Activated CD8-positive, alpha-beta memory T cell treated with anti-CD3 and anti-CD28 coated beads, Interleukin-2, amount 50 U/mL, for 24 hours (primary cell): Measurements from ENCODE around the gene KCNK16.

ENCODE experiments used
- DNase-seq: peaks from one replicate; pipeline ENCODE4 v3.0.0-alpha.2; 2020; ENCODE audit errors: extremely low read depth

KCNK16 gene

GRCh38 chr6:39322306-39322850 lies at the start of gene KCNK16:
KCNK16 (minus strand) TSS chr6:39322702; CDS start chr6:39322540, 162 bp downstream.
- DNase-seq: no peak

GRCh38 chr6:39370390-39370789 lies 47.9 kb upstream of the KCNK16 start:
- no peak for DNase-seq

- DNase-seq: no peak
Measured at GRCh38 chr6:39369987-39370386, 47.5 kb upstream of the KCNK16 start.

- no peak for DNase-seq
Measured at GRCh38 chr6:39367700-39368099, 45.2 kb upstream of the KCNK16 start.

GRCh38 chr6:39366931-39367618 lies 44.6 kb upstream of the KCNK16 start:
- DNase-seq: no peak

GRCh38 chr6:39365281-39366074 lies 43.0 kb upstream of the KCNK16 start:
- DNase-seq: no peak

GRCh38 chr6:39363280-39363679 lies 40.8 kb upstream of the KCNK16 start:
- no peak for DNase-seq

GRCh38 chr6:39362487-39362865 lies 40.0 kb upstream of the KCNK16 start:
- DNase-seq: no peak

GRCh38 chr6:39361657-39362486 lies 39.4 kb upstream of the KCNK16 start:
- DNase-seq: no peak

GRCh38 chr6:39360378-39360777 lies 37.9 kb upstream of the KCNK16 start:
- DNase-seq: no peak

GRCh38 chr6:39357998-39358686 lies 35.6 kb upstream of the KCNK16 start:
- DNase-seq: no peak

GRCh38 chr6:39353698-39354315 lies 31.3 kb upstream of the KCNK16 start:
- no peak for DNase-seq

GRCh38 chr6:39350723-39351505 lies 28.4 kb upstream of the KCNK16 start:
- no peak for DNase-seq

GRCh38 chr6:39348740-39349139 lies 26.2 kb upstream of the KCNK16 start:
- DNase-seq: no peak

GRCh38 chr6:39347906-39348585 lies 25.5 kb upstream of the KCNK16 start:
- peak; percentile 27 for DNase-seq

GRCh38 chr6:39347206-39347605 lies 24.7 kb upstream of the KCNK16 start:
- no peak for DNase-seq

- no peak for DNase-seq
Measured at GRCh38 chr6:39344821-39345280, 22.3 kb upstream of the KCNK16 start.

GRCh38 chr6:39343396-39343870 lies 20.9 kb upstream of the KCNK16 start:
- DNase-seq: no peak

GRCh38 chr6:39342692-39343395 lies 20.3 kb upstream of the KCNK16 start:
- DNase-seq: no peak
